Endothelial cell (in vitro differentiated cells): Measurements from ENCODE around the gene THAP2. TPM values are rescaled to one million over a fixed set of nuclear protein-coding genes. Genes with fewer than 3 reads are reported as not detected.
A peak's percentile ranks its signal among the peaks of the same experiment; 100 is the strongest.

ENCODE experiments used
- DNase-seq: peaks from one replicate; pipeline ENCODE4 v3.0.0; 2021; ENCODE audit warnings: low spot score
- H3K27ac Mint-ChIP-seq: one replicate; pipeline ENCODE4 v1.8.0; 2021; ENCODE audit warnings: mixed read lengths, inconsistent platforms; ENCODE audit not compliant: unreplicated experiment
- H3K27me3 Mint-ChIP-seq: one replicate; pipeline ENCODE4 v1.8.0; 2021; ENCODE audit warnings: mild to moderate bottlenecking, moderate library complexity, mixed read lengths, inconsistent platforms; ENCODE audit not compliant: unreplicated experiment
- H3K36me3 Mint-ChIP-seq: one replicate; pipeline ENCODE4 v1.8.0; 2021; ENCODE audit warnings: mild to moderate bottlenecking, low read depth, mixed read lengths, inconsistent platforms; ENCODE audit not compliant: unreplicated experiment
- H3K4me1 Mint-ChIP-seq: one replicate; pipeline ENCODE4 v1.8.0; 2021; ENCODE audit warnings: mild to moderate bottlenecking, mixed read lengths, inconsistent platforms; ENCODE audit not compliant: unreplicated experiment
- H3K4me3 Mint-ChIP-seq: one replicate; pipeline ENCODE4 v1.8.0; 2021; ENCODE audit warnings: mild to moderate bottlenecking, mixed read lengths, inconsistent platforms; ENCODE audit not compliant: unreplicated experiment
- H3K9me3 Mint-ChIP-seq: one replicate; pipeline ENCODE4 v1.8.0; 2021; ENCODE audit warnings: mixed read lengths, inconsistent platforms; ENCODE audit not compliant: unreplicated experiment
- long read RNA-seq: library from polyadenylated mRNA; unstranded; transcript quantifications from one replicate; pipeline ENCODE4 v2.0.0, GENCODE V29; 2020; ENCODE audit not compliant: unreplicated experiment
- total RNA-seq: library from RNA; stranded (reverse); fragmentation: NEBNext Ultra II Directional; extraction: Animal tissue kit (Norgen Biotek cat#: 25700); gene quantifications from one replicate; pipeline ENCODE4 v1.2.1, GENCODE V29; 2021; ENCODE audit not compliant: unreplicated experiment
- TF ChIP-seq, protein P1 (sequence below): fragments of 200-600 bp; sonication (generic); IDR thresholded peaks from one replicate; pipeline ENCODE4 v1.5.0; 2021; ENCODE audit warnings: antibody characterized with exemption; ENCODE audit not compliant: unreplicated experiment

The THAP2 gene
- total RNA-seq, result 4.2 TPM
- long read RNA-seq, full-length matches to known transcripts, result 2 of 4 reads
- long read RNA-seq, partial matches to known transcripts, result 0 of 4 reads
- long read RNA-seq, other reads (novel, unspliced or antisense), result 2 of 4 reads

DNA sequence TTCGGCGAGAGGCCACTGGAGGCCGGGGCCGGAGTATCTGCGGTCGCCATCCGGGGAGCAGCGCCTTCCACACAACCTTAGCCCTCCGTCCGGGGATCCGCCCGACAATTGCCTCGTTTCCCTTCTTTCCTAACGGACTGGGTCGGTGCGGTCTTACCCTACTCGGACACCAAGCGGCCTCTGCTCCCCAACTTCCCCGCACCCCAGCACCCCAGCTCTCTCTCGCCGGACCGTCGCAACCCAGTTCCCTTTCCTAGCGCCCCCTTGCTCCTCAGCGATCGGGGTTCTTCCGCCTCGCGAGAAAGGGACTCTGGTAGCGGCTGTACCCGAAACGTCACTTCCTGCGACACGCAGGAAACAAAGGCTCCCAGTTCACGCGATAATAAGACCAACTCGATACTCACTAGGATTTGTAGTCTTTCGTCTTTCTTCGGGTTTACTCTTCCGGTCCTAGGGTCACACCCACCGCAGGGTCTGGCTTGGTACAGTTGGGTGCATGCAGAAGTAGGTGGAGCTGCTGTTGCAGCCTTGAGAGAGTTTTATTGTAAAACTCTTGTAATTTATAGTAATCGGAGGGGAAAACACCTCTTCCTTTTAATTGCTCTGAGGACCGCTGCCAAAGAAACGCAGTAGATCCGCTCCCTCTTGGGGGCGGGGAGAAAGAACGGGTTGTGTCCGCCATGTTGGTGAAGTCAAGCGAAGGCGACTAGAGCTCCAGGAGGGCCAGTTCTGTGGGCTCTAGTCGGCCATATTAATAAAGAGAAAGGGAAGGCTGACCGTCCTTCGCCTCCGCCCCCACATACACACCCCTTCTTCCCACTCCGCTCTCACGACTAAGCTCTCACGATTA is at the start of gene THAP2, which contains the start of gene ZFC3H1:
Gene THAP2, plus strand, starts transcription at position 741 of the 850 bp plus-strand sequence. CDS start 209 bp downstream, outside the sequence.
Gene ZFC3H1, minus strand, starts transcription at position 288 of the 850 bp plus-strand sequence. Its CDS starts 238 bp downstream, at position 50.
- peak; percentile 85 for DNase-seq
- H3K9me3 Mint-ChIP-seq, result no peaks in the 10 kb centered on the region
- H3K27me3 Mint-ChIP-seq, result peaks cover 19% of the 10 kb centered on the region
- TF ChIP-seq, protein P1, sequence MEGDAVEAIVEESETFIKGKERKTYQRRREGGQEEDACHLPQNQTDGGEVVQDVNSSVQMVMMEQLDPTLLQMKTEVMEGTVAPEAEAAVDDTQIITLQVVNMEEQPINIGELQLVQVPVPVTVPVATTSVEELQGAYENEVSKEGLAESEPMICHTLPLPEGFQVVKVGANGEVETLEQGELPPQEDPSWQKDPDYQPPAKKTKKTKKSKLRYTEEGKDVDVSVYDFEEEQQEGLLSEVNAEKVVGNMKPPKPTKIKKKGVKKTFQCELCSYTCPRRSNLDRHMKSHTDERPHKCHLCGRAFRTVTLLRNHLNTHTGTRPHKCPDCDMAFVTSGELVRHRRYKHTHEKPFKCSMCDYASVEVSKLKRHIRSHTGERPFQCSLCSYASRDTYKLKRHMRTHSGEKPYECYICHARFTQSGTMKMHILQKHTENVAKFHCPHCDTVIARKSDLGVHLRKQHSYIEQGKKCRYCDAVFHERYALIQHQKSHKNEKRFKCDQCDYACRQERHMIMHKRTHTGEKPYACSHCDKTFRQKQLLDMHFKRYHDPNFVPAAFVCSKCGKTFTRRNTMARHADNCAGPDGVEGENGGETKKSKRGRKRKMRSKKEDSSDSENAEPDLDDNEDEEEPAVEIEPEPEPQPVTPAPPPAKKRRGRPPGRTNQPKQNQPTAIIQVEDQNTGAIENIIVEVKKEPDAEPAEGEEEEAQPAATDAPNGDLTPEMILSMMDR, result no peak
- H3K36me3 Mint-ChIP-seq, result peaks cover 23% of the 10 kb centered on the region
- peaks cover 28% of the 10 kb centered on the region for H3K4me1 Mint-ChIP-seq
- peak within 1 kb of the TSS; percentile 100 for H3K4me3 Mint-ChIP-seq
- H3K27ac Mint-ChIP-seq, result peak within 1 kb of the TSS; percentile 100

DNA sequence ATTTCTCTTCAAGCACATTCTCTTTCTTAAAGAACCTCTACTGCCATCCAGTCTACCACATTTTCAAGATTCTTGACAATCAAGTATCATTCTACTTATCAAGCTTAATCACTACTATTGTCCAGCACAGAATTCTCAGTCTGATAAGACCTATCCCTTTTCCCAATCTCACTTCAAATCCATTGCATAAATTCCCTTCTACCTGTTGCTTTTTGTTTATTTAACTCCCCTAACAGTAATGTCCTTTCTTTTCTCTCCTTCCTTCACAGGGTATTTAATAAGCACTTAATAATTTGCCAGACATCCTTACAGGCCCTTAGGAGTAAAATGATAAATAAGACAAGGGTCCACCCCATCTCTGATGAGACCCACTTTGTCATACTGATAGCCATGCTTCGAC is 42.2 kb upstream of the THAP2 start:
- Mint-ChIP-seq H3K4me3 (no peak overlapping the region), H3K27ac (peak overlapping the region; percentile 32)
- DNase-seq, result no peak

DNA sequence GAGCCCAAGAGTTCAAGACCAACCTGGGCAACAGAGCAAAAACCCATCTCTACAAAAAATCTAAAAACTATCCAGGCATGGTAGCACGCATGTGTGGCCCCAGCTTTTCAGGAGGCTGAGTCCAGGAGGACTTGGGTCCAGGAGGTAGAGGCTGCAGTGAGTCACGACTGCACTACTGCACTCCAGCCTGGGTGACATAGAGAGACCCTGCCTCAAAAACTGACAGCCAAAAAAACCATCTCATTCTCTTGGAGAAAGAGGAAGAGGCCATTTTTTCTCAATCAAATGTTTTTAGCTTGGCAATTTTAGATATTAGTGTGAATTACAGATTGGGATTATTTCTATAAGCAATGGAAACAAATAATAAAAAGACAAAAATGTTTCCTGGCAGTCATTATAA is 38.6 kb upstream of the THAP2 start:
- peaks cover 6% of the 10 kb centered on the region for H3K4me1 Mint-ChIP-seq
- no peak overlapping the region for H3K27ac Mint-ChIP-seq
- H3K4me3 Mint-ChIP-seq, result no peak overlapping the region
- H3K9me3 Mint-ChIP-seq, result no peaks in the 10 kb centered on the region
- H3K36me3 Mint-ChIP-seq, result peaks cover 31% of the 10 kb centered on the region
- TF ChIP-seq, protein P1, result no peak
- no peak for DNase-seq
- H3K27me3 Mint-ChIP-seq, result no peaks in the 10 kb centered on the region

More for the DNA sequence above, 42.2 kb upstream of the THAP2 start:
- peaks cover 36% of the 10 kb centered on the region for H3K36me3 Mint-ChIP-seq
- H3K4me1 Mint-ChIP-seq, result peaks cover 6% of the 10 kb centered on the region
- TF ChIP-seq, protein P1, result no peak
- no peaks in the 10 kb centered on the region for H3K9me3 Mint-ChIP-seq
- H3K27me3 Mint-ChIP-seq, result no peaks in the 10 kb centered on the region

DNA sequence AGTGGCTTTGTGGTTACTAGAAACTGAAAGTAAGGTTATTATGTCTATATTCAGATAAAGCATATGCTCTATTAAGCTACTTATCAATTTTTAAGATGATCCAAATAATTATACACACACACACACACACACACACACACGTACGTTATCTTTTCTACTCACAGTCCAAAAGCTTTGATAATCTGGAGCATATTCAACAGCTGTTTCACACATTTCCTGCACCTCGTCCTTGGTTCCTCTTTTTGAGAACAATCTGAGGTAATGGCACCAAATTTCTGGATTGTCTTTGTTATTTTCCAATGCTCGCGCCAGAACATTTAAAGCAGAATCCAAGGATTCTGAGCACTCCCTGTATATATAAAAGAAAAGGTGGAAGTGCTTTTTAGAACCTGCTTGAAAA is 38.0 kb upstream of the THAP2 start:
- no peaks in the 10 kb centered on the region for H3K9me3 Mint-ChIP-seq
- H3K27me3 Mint-ChIP-seq, result no peaks in the 10 kb centered on the region
- peaks cover 26% of the 10 kb centered on the region for H3K36me3 Mint-ChIP-seq
- peak overlapping the region; percentile 93 for H3K27ac Mint-ChIP-seq
- TF ChIP-seq, protein P1, result no peak
- DNase-seq, result no peak
- H3K4me3 Mint-ChIP-seq, result no peak overlapping the region
- peaks cover 6% of the 10 kb centered on the region for H3K4me1 Mint-ChIP-seq

DNA sequence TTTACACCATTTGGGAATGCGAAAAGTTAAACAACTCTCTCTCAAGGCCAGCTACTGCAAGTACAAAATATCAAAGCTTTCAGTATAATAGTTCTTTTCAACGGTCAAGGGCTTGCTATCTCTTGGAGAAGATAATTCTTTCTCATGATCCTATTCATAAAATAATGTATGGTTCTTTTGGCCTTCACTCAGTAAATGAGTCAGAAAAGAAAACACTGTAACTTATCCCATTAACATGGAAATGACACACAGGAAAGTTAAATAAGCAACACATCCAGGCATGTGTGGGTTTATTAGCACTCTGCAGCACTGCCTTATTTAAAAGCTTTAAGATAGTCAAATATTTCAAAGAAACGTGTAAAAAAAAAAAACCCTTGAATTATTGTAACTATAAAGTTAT is 37.3 kb upstream of the THAP2 start:
- Mint-ChIP-seq H3K36me3 (peaks cover 21% of the 10 kb centered on the region), H3K27ac (peak overlapping the region; percentile 93)
- TF ChIP-seq, protein P1, result no peak

More for the DNA sequence above, 37.3 kb upstream of the THAP2 start:
- no peak overlapping the region for H3K4me3 Mint-ChIP-seq
- no peaks in the 10 kb centered on the region for H3K27me3 Mint-ChIP-seq
- DNase-seq, result no peak
- no peaks in the 10 kb centered on the region for H3K9me3 Mint-ChIP-seq
- H3K4me1 Mint-ChIP-seq, result peaks cover 6% of the 10 kb centered on the region
